HG03139 (cell line): ENCODE measurements around the gene RGS12.

Experiments used
- ATAC-seq: cut with Tn5 transposase; IDR thresholded peaks from one replicate; pipeline ENCODE4 v1.9.1; 2021; ENCODE audit not compliant: unreplicated experiment

Gene RGS12, protein sequence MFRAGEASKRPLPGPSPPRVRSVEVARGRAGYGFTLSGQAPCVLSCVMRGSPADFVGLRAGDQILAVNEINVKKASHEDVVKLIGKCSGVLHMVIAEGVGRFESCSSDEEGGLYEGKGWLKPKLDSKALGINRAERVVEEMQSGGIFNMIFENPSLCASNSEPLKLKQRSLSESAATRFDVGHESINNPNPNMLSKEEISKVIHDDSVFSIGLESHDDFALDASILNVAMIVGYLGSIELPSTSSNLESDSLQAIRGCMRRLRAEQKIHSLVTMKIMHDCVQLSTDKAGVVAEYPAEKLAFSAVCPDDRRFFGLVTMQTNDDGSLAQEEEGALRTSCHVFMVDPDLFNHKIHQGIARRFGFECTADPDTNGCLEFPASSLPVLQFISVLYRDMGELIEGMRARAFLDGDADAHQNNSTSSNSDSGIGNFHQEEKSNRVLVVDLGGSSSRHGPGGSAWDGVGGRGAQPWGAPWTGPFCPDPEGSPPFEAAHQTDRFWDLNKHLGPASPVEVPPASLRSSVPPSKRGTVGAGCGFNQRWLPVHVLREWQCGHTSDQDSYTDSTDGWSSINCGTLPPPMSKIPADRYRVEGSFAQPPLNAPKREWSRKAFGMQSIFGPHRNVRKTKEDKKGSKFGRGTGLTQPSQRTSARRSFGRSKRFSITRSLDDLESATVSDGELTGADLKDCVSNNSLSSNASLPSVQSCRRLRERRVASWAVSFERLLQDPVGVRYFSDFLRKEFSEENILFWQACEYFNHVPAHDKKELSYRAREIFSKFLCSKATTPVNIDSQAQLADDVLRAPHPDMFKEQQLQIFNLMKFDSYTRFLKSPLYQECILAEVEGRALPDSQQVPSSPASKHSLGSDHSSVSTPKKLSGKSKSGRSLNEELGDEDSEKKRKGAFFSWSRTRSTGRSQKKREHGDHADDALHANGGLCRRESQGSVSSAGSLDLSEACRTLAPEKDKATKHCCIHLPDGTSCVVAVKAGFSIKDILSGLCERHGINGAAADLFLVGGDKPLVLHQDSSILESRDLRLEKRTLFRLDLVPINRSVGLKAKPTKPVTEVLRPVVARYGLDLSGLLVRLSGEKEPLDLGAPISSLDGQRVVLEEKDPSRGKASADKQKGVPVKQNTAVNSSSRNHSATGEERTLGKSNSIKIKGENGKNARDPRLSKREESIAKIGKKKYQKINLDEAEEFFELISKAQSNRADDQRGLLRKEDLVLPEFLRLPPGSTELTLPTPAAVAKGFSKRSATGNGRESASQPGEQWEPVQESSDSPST (N-terminal part only)

DNA sequence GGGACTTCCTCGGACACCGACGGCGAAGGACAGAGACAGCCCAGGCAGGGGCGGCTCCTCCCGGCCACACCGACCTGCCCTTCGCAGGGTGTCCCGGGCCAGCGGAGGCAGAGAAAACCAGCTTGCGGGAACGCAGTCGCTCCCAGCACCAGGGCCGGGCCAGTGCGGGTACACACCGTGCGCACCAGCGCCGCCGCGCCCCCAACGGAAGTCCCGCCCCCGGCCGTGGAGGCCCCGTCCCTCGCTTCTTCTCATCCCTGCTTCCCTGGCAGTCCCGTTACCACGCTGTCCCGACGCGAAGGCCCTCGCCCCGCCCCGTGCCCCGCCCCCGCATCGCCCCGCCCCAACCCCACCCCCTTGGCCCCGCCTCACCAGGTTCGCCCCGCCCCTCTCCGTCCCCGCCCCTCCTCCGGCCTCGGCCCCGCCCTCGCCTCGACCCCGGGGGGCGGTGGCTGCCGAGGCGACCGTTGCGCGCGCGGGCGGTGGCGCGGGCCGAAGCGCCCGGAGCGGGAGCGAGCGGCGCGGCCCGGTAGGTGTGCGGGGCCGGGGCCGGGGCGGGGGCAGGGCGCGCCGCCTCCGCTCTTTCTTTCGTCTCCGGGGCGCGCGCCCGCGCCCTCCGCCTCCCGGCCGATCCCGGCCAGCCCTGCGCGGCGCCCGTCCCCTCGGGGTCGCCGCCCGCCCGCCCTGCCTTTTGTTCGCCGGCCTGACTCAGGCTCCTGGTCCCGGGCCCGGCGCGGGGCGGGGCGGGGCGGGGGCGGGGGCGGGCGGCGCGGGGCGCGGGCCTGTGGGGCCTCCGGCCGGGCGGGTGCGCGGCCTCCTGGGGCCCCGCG, at the start of gene RGS12:
Gene RGS12, plus strand, starts transcription at position 451 of the 830 bp plus-strand sequence. CDS start 23,150 bp downstream, outside the sequence.
- peak; percentile 86 for ATAC-seq

DNA sequence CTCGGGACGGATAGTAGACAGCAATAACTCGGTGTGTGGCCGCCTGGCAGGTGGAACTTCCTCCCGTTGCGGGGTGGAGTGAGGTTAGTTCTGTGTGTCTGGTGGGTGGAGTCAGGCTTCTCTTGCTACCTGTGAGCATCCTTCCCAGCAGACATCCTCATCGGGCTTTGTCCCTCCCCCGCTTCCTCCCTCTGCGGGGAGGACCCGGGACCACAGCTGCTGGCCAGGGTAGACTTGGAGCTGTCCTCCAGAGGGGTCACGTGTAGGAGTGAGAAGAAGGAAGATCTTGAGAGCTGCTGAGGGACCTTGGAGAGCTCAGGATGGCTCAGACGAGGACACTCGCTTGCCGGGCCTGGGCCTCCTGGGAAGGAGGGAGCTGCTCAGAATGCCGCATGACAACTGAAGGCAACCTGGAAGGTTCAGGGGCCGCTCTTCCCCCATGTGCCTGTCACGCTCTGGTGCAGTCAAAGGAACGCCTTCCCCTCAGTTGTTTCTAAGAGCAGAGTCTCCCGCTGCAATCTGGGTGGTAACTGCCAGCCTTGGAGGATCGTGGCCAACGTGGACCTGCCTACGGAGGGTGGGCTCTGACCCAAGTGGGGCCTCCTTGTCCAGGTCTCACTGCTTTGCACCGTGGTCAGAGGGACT, 49.6 kb upstream of the RGS12 start:
- no peak for ATAC-seq

DNA sequence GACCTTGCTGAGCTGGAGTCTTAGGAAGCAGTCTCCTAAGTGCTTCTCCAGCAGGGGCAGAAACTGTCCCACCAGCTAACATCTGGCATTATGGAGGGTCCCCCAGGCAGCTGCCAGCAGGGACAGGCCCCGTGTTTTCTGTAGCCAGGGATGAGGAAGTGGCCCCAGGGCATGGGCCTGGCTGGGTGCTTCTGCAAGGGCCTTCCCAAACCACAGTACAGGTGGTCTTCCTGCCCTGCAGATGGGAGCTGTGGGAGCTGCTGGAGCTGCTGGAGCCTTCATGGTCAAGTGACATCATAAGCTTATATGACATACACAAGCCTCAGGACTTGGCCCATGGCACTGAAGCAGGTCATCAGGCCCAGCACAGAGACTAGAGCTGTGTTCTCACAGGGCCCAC, 48.8 kb upstream of the RGS12 start:
- ATAC-seq = no peak

DNA sequence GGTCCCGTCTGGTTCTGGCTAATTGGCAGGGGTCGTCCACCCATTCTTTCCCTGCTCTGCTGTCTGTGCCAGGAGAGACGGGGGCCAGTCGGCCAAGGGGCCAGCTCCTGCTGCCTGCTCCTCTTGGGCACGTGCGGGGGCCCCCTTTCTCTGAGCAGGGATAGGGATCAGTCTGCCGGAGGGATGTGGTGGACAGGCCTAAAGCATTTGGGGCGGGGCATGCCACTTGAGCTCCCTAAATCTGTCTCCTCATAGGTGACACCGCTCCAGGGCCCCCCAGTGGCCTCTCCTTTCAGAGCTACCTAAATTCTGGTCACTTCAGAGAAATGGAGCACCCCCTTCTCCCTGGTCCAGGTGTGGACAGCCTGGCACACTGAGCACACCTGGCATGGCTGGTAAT, 48.1 kb upstream of the RGS12 start:
- no peak for ATAC-seq

DNA sequence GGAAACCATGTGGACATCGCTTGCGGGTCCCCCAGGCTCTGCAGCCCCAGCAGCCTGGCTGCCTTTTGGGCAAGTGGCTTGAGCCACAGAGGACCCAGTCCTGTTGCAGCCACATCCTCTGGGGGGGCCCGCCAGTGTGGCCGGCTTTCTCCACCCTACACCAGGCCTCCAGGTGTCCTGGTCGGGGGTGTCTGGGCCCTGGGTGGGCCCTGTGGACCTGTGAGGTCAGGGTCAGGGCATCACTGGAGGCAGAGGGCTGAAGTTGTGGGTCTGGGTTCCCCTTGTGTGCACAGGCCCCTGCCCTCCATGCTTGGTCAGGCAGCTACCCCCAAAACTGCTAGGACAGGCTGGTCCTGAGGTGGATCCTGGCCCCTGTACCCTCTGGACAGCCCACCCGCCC, 47.1 kb upstream of the RGS12 start:
- no peak for ATAC-seq

DNA sequence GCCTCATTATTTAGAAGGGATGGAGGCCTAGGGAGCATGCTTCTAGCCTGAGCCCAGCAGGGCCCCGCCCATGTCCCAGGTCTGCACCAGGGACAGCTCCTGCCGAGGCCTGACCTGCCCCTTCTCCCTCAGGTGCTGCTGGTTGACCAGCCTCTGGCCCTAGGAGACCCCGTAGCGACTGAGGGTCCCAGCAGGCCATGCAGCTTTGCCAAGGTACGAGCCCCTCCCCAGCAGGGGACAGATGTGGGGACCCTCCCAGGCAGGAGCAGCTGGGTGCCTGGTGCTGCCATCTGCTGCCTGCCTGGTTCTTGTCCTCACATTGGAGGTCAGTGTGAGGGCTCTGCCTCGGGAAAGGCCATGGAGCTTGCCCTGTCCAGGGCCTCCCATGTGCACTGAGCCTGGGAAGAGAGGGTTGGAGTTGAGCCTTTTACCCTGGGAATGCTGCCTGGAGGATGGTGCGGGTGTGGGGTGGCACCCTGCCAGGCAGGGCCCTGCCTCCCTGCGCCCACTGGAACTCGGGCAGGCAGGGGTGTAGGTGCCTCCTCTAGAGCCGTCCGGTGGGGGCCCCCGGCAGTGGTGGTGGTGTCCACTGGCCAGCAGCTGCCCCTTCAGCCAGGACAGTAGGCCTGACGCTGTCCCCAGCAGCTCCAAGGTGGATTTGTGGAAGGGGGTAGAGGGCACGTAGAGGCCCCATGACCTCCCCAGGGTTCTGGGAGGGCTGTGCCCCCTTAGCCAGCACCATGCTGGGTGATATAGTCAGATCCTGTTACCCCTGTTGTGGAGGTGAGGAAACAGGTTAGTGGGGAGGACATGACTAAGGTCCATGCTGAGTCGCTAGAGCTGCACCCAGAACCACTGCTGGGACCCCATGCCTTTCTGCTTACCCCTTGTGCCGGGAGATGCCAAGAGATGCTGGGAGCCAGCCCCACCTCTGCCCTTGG, 46.1 kb upstream of the RGS12 start:
- ATAC-seq = no peak

DNA sequence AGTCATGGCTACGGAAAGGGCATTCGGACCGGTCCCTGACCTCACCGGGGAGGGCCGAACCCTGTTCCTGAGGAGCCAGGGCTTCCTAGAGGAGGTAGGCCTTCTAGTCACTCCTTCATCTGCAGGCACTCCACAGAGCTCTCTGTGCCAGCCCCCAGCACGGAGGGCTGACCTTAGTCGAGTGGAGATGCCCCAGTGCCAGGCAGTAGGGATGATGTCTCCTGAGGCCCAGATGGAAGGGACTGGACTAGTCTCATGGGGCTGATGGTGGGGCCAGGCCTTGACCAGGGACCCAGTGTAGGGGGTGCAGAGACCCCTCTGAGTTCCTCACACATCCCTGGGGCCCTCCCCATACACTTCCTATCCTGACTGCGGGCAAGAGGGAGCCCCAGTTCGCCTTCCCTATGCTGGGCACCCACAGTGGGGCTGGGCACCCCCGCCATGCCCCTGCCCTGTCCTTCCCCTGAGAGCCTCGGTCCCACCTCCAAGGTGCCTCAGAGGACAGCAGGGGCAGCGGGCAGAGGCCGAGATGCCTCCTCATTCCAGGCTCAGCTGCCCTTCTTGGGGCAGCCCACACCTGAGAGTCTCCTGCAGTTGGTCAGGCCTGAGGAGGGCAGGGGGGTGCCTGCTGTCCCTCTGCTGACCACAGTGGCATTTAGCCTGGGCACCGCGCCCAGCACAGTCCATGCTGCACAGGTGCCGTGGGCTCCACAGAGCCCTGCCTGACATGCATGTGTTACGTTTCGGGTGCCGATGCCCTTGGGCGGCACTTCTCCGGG, 45.2 kb upstream of the RGS12 start:
- no peak for ATAC-seq

DNA sequence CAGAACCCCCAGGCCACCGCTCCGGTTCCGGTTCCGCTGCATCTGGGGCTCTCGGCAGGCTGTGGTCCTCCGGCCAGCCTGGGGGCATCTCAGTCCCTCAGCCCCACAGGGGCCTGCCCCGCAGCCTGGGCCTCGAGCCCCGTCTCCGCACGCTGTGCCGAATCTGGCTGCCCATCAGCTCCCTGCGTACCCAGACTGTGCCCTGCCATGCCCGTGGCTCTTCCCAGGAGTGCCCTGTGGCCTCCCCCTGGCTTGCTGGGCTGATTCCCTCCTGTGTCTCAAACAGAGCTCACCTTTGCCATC, 44.7 kb upstream of the RGS12 start:
- no peak for ATAC-seq

DNA sequence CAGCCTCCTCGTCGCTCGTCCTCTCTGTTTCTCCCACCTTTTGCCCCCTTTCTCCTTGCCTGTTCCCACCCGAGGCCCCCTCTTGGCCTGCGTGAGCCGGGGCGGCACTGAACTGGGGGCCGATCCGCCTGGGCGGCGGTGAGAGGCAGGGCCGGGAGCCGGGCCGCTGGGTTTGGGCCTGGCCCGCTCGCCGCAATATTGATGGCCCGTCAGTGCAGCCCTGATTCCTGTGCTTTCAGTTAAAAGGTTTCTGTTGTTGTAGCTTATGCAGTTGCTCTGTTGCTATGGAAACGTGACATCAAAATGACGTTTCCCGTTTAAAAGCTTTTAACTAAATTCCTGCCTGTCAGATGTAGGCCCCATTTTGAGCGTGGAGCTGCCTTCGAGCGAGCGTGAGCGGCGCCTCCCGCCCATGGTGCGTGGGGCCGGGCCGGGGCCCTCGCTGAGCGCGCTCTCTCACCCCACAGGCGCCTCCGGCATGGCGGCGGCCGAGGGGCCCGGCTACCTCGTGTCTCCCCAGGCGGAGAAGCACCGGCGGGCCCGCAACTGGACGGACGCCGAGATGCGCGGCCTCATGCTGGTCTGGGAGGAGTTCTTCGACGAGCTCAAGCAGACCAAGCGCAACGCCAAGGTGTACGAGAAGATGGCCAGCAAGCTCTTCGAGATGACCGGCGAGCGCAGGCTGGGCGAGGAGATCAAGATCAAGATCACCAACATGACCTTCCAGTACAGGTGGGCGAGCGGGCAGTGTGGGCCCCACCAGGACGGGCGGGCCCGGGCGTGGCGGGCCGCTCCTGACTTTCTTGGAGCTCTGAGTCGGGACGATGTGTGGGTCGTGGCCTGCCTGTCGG, 43.8 kb upstream of the RGS12 start, which contains the start of gene MSANTD1:
Gene MSANTD1, plus strand, starts transcription at position 349 of the 851 bp plus-strand sequence. Its CDS starts 64 bp downstream, at position 413.
- ATAC-seq = no peak

DNA sequence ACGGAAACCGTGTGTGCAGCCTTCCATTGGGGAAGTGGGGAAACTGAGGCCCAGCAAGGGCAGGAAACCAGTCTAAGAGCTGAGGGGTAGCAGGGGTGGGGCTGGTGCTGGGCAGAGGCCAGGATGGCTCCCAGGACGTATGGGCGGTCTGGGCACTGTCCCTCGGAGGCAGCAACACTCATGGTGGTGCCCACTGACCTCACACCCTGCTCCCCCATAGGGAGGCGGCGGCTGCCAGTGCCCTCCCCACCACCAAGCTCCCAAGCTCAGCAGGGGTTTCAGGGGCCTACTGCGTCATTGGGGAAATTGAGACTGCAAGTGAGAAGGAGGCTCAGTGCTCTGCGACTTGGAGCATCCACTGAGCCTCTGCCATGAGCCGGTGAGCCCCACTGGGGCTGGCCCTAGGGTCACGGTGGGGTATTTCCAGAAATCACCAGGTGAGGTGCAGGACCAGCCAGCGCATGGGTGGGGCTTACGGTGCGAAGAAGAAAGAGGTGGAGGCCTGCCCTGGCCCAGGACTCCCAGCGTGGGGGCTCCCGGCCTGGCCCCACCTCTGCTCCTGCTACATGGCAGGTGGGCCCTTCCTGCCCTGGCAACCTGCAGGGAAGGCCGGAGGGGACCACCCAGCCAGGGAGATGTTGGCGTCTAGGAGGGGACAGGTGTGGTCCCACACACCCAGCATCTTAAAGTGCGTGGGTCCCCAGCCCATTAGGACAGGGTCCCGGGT, 42.9 kb upstream of the RGS12 start:
- no peak for ATAC-seq

DNA sequence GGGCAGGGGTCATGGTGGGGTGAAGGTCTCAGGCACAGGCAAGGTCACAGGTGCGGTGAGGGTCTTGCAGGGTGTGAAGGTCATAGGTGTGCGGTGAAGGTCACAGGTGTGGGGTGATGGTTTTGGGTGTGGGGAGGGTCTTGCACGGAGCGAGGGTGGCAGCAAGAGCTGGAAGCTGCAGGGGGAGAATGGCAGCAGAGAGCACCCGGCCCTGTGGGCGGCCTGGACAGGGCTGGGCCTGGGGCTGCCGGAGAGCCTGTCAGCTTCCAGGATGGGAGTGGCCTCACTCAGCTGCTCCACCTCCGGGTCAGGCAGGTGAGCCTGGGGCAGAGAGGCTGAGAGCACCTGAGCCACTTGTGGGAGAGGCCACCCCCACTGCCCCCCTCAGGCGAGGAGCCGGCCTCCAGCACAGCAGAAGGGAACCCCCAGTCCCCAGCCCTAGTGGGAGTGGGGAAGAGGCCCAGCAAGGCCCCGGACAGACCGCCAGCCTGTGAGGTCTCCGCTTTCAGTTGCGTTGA, 42.3 kb upstream of the RGS12 start:
- no peak for ATAC-seq

DNA sequence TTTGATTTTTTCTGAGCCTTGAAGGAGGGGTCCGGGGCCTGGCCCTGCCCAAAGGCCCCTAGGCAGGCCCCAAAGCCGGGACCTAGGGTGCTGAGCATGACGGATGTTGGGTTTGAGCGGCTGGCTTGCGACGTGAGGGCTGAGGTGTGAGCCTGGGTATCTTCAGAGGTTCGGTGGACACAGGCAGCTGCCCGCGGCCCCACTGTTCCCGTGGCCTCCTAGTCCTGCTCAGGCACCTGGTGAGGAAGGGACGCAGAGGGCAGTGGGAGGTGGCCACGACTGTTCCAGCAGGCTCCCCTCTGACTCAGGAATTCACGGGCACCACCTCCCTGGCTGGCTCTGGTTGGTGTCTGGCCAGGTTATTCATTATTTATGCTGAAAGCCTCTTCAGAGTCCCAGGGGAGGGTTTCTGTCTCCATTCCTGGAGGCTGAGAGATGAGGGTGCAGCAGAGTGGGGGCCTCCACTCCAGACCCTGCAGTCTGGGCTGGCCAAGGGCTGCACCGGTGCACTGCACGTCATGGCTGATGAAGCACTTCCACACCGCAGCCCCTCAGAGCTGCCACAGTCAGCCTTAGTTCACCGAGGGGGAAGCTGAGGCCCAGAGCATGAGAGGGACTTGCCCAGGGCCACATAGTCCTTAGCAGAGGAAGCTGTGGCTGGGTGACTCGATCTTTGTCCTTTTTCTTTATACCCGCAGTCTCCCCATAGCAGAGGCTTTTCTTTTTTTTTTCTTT, 41.7 kb upstream of the RGS12 start:
- no peak for ATAC-seq

DNA sequence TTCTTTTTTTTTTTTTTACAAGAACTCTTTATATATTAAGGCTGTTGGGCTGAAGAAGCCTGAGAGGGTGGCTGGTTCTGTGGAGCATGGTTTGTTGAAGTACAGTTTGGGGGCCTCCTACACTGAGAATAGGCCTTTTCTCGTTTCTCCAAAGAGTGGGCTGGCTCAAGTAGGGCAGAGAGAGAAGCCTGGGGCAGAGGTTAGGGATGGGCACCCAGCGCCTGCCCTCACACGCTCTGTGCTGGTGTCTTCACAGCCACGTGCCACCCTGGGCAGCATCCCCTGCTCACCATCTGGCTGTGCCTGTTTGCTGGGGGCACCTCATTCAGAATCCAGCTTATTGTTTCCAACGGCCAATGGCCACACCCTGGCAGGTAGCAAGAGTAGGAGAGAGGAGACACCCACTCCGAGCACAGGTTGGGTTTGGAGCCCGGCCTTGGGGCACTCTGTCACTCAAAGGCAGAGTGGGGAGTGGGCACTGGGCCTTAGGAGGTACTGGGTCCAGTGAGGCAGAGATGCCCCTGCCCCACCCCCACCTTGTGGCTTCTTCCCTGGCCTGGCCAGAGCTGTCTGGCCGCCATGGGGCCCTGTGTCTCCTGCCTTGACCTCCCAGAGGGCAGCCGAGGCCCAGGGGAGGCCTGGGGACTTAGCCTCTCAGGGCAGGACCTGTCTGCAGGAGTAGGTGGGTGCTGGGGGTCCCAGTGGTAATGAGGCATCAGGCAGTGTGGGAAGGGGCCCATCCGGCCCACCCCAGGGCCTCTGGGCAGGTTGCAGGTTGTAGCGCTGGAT, 40.9 kb upstream of the RGS12 start:
- ATAC-seq = no peak

DNA sequence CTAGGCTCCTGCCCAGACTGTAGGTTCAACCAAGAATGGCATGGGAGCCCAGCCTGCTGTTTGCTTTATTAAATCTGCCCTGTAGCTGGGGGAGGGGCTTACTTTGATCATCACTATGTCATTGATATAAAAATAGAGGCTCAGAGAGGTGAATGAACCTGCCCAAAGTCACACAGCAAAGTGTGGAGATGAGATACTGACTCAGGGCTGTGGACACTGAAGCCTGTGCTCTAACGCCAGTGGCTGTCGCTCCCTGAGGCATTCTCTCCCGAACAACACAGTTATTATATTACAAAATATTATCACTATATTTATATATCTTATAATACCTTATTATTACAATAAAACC, 40.4 kb upstream of the RGS12 start:
- no peak for ATAC-seq
